ENCODE data around the gene KATNB1. TPM values are rescaled to one million over a fixed set of nuclear protein-coding genes. Genes with fewer than 3 reads are reported as not detected.

Gene KATNB1
- polyA plus RNA-seq, 1 of the 3 experiments (the other 2 are of a cell fraction) = 43.7 TPM

- H3K4me2 ChIP-seq = no peak overlapping the region
- no peaks in the 10 kb centered on the region; the same call in 1 of the 2 replicates for H3K27me3 ChIP-seq (ENCODE audit: insufficient read depth)
- no peaks in the 10 kb centered on the region for H3K36me3 ChIP-seq (replicated peaks in 1 of 2; ENCODE audit: control insufficient read depth in 1 of 2, insufficient read depth in 2 of 2, low read length in 1 of 2)
- H3K9ac ChIP-seq = no peak overlapping the region
- no peaks in the 10 kb centered on the region for H3K9me2 ChIP-seq
- H3K9me3 ChIP-seq = no peaks in the 10 kb centered on the region
- H4K20me1 ChIP-seq (ENCODE audit: insufficient read depth) = no peaks in the 10 kb centered on the region
- peaks cover 0 to 13% of the 10 kb centered on the region in 2 experiments; a peak in 1 of 4 replicates for H3K4me1 ChIP-seq (ENCODE audit: control insufficient read depth in 1 of 2, insufficient read depth in 2 of 2, low read depth in 1 of 2, low read length in 1 of 2)
- H3K79me2 ChIP-seq (ENCODE audit: insufficient read depth) = no peaks in the 10 kb centered on the region
- no peaks in the 10 kb centered on the region for H3F3A ChIP-seq (replicated peaks; ENCODE audit: insufficient read depth)
- H2AFZ ChIP-seq (ENCODE audit: low read depth) = no peak overlapping the region
- H3K4me3 ChIP-seq (ENCODE audit: low read depth in 2 of 2, low read length in 1 of 2) = no peak overlapping the region
- CTCF ChIA-PET = no interaction called here
- TF ChIP-seq FOSL2 (IDR thresholded peaks at IDR 0.05; ENCODE audit: borderline replicate concordance, low read depth) = no peak
- no peak for TF ChIP-seq NFIC (IDR thresholded peaks at IDR 0.05; ENCODE audit: borderline replicate concordance)
- no peak for TF ChIP-seq SMC3 (IDR thresholded peaks at IDR 0.05; ENCODE audit: low read depth, low read length)
- TF ChIP-seq RXRA (IDR thresholded peaks at IDR 0.05; ENCODE audit: borderline replicate concordance, low read depth) = no peak
- TF ChIP-seq PBX3 (IDR thresholded peaks at IDR 0.05) = no peak
- no peak for TF ChIP-seq ZBTB33 (IDR thresholded peaks at IDR 0.05; ENCODE audit: borderline replicate concordance, low read depth)
- TF ChIP-seq EP300 (IDR thresholded peaks at IDR 0.05; ENCODE audit: borderline replicate concordance in 1 of 2, low read depth in 1 of 2, low read length in 1 of 2) = no peak
- TF ChIP-seq YY1 (IDR thresholded peaks at IDR 0.05; ENCODE audit: low read depth) = no peak
- TF ChIP-seq USF1 (IDR thresholded peaks at IDR 0.05; ENCODE audit: borderline replicate concordance, low read depth) = no peak
- no peak for TF ChIP-seq USF2 (IDR thresholded peaks at IDR 0.05; ENCODE audit: borderline replicate concordance, low read depth, low read length)
- TF ChIP-seq TCF12 (IDR thresholded peaks at IDR 0.05) = no peak
- POLR2A ChIA-PET = no interaction called here
- no peak for DNase-seq
- no peak overlapping the region for H3K27ac ChIP-seq (ENCODE audit: low read depth in 2 of 2, low read length in 1 of 2)
- 62% methylated on average over 4 of the region's 4 CpGs for WGBS (ENCODE audit: low lambda C conversion rate)
Measured at GRCh38 chr16:57693550-57693949, 42.0 kb upstream of the KATNB1 start.

- no peaks in the 10 kb centered on the region for H3K9me2 ChIP-seq
- H3F3A ChIP-seq (replicated peaks; ENCODE audit: insufficient read depth) = no peaks in the 10 kb centered on the region
- no peaks in the 10 kb centered on the region for H3K36me3 ChIP-seq (replicated peaks in 1 of 2; ENCODE audit: control insufficient read depth in 1 of 2, insufficient read depth in 2 of 2, low read length in 1 of 2)
- H3K79me2 ChIP-seq (ENCODE audit: insufficient read depth) = no peaks in the 10 kb centered on the region
- no peak for DNase-seq
- ChIA-PET CTCF (interaction anchor here (0.7 to 1.0 kb wide), 3 partner anchors 112 to 174 kb away, joined by 3 read pairs; no protein-coding TSS in a partner anchor), POLR2A (no interaction called here)
- WGBS (ENCODE audit: low lambda C conversion rate) = 51% methylated on average over 10 of the region's 10 CpGs
- no peaks in the 10 kb centered on the region for H3K9me3 ChIP-seq
- TF ChIP-seq GABPA (IDR thresholded peaks at IDR 0.05; ENCODE audit: low read depth) (no peak), IRF3 (IDR thresholded peaks at IDR 0.05; ENCODE audit: low read depth, low read length) (no peak)
- no peak overlapping the region for H3K4me2 ChIP-seq
- H3K4me1 ChIP-seq (ENCODE audit: control insufficient read depth in 1 of 2, insufficient read depth in 2 of 2, low read depth in 1 of 2, low read length in 1 of 2) = peaks cover 0 to 13% of the 10 kb centered on the region in 2 experiments; a peak in 1 of 4 replicates
- no peak overlapping the region for H3K27ac ChIP-seq (ENCODE audit: low read depth in 2 of 2, low read length in 1 of 2)
- peak overlapping the region in 1 of 2 experiments; percentile 44; a peak in 1 of 4 replicates for H3K4me3 ChIP-seq (ENCODE audit: low read depth in 2 of 2, low read length in 1 of 2)
- H2AFZ ChIP-seq (ENCODE audit: low read depth) = no peak overlapping the region
- no peaks in the 10 kb centered on the region for H4K20me1 ChIP-seq (ENCODE audit: insufficient read depth)
- H3K9ac ChIP-seq = no peak overlapping the region
- no peaks in the 10 kb centered on the region; the same call in 1 of the 2 replicates for H3K27me3 ChIP-seq (ENCODE audit: insufficient read depth)
Measured at GRCh38 chr16:57694231-57694724, 41.3 kb upstream of the KATNB1 start.
